ENCODE data around the gene VIPAS39.
"Not testable (repeated sequence)": the region's sequence is repeated elsewhere in the genome, so short reads cannot be mapped to it uniquely, and the experiment has no call there.

Gene VIPAS39

DNA sequence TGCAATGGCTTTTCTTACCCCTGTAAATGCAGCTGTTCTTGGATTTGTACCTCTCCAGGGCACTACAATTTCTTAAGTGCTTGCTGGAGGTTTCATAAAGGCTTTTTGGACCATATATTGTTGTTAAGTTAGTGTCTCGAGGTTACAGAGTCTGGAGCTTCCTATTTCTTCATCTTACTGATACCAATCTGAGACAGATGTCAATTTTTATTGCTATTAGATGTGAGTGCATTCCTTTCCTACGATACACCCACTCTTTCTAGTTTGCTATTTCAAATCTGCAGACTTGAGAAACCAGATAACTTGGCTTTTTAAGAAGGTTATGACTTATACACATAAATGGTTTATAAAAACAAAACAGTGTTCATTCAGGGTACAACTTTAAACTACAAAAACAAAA lies 36.2 kb downstream of the VIPAS39 start:
- no peak overlapping the region for H3K4me3 ChIP-seq (ENCODE audit: insufficient read depth, low read length, poor library complexity, severe bottlenecking)
- no peak overlapping the region for H3K4me2 ChIP-seq (ENCODE audit: low read depth, low read length, poor library complexity, severe bottlenecking)
- H3K9me3 ChIP-seq (ENCODE audit: insufficient read depth, low read length), result no peaks in the 10 kb centered on the region
- no peaks in the 10 kb centered on the region for H4K20me1 ChIP-seq (ENCODE audit: low read depth, low read length)
- no peak overlapping the region for H2AFZ ChIP-seq (ENCODE audit: low read depth, low read length, severe bottlenecking)
- no peaks in the 10 kb centered on the region for H3K36me3 ChIP-seq (ENCODE audit: low read length)
- TF ChIP-seq, protein P1, sequence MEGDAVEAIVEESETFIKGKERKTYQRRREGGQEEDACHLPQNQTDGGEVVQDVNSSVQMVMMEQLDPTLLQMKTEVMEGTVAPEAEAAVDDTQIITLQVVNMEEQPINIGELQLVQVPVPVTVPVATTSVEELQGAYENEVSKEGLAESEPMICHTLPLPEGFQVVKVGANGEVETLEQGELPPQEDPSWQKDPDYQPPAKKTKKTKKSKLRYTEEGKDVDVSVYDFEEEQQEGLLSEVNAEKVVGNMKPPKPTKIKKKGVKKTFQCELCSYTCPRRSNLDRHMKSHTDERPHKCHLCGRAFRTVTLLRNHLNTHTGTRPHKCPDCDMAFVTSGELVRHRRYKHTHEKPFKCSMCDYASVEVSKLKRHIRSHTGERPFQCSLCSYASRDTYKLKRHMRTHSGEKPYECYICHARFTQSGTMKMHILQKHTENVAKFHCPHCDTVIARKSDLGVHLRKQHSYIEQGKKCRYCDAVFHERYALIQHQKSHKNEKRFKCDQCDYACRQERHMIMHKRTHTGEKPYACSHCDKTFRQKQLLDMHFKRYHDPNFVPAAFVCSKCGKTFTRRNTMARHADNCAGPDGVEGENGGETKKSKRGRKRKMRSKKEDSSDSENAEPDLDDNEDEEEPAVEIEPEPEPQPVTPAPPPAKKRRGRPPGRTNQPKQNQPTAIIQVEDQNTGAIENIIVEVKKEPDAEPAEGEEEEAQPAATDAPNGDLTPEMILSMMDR (IDR thresholded peaks at IDR 0.05; ENCODE audit: insufficient read depth, low read length, poor library complexity, severe bottlenecking), result no peak
- TF ChIP-seq EZH2phosphoT487 (conservative IDR thresholded peaks at IDR 0.05; ENCODE audit: low read length), result no peak
- no peaks in the 10 kb centered on the region for H3K9me2 ChIP-seq (replicated peaks; ENCODE audit: insufficient read depth, low read length)
- H3K27ac ChIP-seq (ENCODE audit: low read depth, low read length), result no peak overlapping the region
- H3K27me3 ChIP-seq (ENCODE audit: low read length), result no peaks in the 10 kb centered on the region
- H3F3A ChIP-seq (ENCODE audit: insufficient read depth), result no peaks in the 10 kb centered on the region
- no peaks in the 10 kb centered on the region for H3K79me2 ChIP-seq (ENCODE audit: insufficient read depth, low read length)
- H3K9ac ChIP-seq (ENCODE audit: low read length), result no peak overlapping the region

DNA sequence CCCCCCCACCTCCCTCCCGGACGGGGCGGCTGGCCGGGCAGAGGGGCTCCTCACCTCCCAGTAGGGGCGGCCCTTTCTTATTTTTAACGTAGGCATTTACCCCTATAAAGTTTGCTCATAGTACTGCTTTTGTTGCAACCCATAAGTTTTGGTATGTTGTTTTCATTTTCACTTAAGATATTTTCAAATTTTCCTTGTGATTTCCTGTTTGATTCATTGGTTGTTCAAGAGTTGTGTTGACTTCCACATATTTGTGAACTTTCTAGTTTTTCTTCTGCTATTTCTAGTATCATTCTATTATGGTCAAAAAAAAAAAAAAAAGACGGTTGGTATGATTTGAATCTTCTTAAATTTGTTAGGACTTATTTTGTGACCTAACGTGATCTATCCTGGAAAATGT lies 40.6 kb downstream of the VIPAS39 start:
- H2AFZ ChIP-seq (ENCODE audit: low read depth, low read length, severe bottlenecking), result no peak overlapping the region
- H3K27ac ChIP-seq (ENCODE audit: low read depth, low read length), result no peak overlapping the region
- H3K9ac ChIP-seq (ENCODE audit: low read length), result no peak overlapping the region
- no peak overlapping the region for H3K4me3 ChIP-seq (ENCODE audit: insufficient read depth, low read length, poor library complexity, severe bottlenecking)
- no peaks in the 10 kb centered on the region for H3K36me3 ChIP-seq (ENCODE audit: low read length)
- H3F3A ChIP-seq (ENCODE audit: insufficient read depth), result no peaks in the 10 kb centered on the region
- no peak overlapping the region for H3K4me2 ChIP-seq (ENCODE audit: low read depth, low read length, poor library complexity, severe bottlenecking)
- H4K20me1 ChIP-seq (ENCODE audit: low read depth, low read length), result no peaks in the 10 kb centered on the region
- H3K9me3 ChIP-seq (ENCODE audit: insufficient read depth, low read length), result no peaks in the 10 kb centered on the region
- H3K79me2 ChIP-seq (ENCODE audit: insufficient read depth, low read length), result no peaks in the 10 kb centered on the region
- TF ChIP-seq, protein P1 (IDR thresholded peaks at IDR 0.05; ENCODE audit: insufficient read depth, low read length, poor library complexity, severe bottlenecking), result no peak
- TF ChIP-seq EZH2phosphoT487 (conservative IDR thresholded peaks at IDR 0.05; ENCODE audit: low read length), result no peak
- no peaks in the 10 kb centered on the region for H3K9me2 ChIP-seq (replicated peaks; ENCODE audit: insufficient read depth, low read length)
- H3K27me3 ChIP-seq (ENCODE audit: low read length), result no peaks in the 10 kb centered on the region

DNA sequence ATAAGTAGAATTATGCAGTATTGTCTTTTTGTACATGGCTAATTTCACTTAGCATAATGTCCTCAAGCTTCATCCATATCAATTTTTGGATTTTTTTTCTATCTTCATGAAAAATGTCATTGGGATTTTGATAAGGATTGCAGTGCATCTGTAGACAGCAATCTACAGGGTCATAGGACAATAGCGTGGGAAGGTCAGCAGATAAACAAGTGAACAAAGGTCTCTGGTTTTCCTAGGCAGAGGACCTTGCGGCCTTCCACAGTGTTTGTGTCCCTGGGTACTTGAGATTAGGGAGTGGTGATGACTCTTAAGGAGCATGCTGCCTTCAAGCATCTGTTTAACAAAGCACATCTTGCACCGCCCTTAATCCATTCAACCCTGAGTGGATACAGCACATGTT lies 41.3 kb downstream of the VIPAS39 start:
- not testable (repeated sequence) for H3F3A ChIP-seq (ENCODE audit: insufficient read depth); H3K79me2 ChIP-seq (ENCODE audit: insufficient read depth, low read length); H3K9ac ChIP-seq (ENCODE audit: low read length); H3K9me3 ChIP-seq (ENCODE audit: insufficient read depth, low read length); H2AFZ ChIP-seq (ENCODE audit: low read depth, low read length, severe bottlenecking); H3K36me3 ChIP-seq (ENCODE audit: low read length); H3K4me2 ChIP-seq (ENCODE audit: low read depth, low read length, poor library complexity, severe bottlenecking); H3K27me3 ChIP-seq (ENCODE audit: low read length); H3K27ac ChIP-seq (ENCODE audit: low read depth, low read length); H3K9me2 ChIP-seq (replicated peaks; ENCODE audit: insufficient read depth, low read length); H3K4me3 ChIP-seq (ENCODE audit: insufficient read depth, low read length, poor library complexity, severe bottlenecking); H4K20me1 ChIP-seq (ENCODE audit: low read depth, low read length)

DNA sequence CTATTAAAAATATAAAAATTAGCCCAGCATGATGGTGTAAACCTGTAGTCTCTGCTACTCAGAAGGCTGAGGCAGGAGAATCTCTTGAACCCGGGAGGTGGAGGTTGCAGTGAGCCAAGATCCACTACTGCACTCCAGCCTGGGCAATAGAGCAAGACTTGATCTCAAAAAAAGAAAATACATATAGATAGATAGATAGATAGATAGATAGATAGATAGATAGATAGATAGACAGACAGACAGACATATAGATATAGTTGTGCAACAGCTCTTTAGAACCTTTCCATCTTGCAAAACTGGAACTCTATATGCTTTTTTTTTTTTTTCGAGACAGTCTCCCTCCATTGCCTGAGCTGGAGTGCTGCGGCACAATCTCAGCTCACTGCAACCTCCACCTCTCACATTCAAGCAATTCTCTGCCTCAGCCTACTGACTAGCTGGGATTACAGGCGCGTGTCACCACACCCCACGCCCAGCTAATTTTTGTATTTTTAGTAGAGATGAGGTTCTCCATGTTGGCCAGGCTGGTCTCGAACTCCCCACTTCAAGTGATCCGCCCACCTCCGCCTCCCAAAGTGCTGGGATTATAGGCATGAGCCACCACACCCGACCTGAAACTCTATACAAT lies 41.9 kb downstream of the VIPAS39 start:
- H3K27ac ChIP-seq (ENCODE audit: low read depth, low read length); H3K36me3 ChIP-seq (ENCODE audit: low read length); H3K79me2 ChIP-seq (ENCODE audit: insufficient read depth, low read length); H3K27me3 ChIP-seq (ENCODE audit: low read length); H3K9me3 ChIP-seq (ENCODE audit: insufficient read depth, low read length); H3K9me2 ChIP-seq (replicated peaks; ENCODE audit: insufficient read depth, low read length); H2AFZ ChIP-seq (ENCODE audit: low read depth, low read length, severe bottlenecking); H3K9ac ChIP-seq (ENCODE audit: low read length); H3K4me3 ChIP-seq (ENCODE audit: insufficient read depth, low read length, poor library complexity, severe bottlenecking); H4K20me1 ChIP-seq (ENCODE audit: low read depth, low read length); H3F3A ChIP-seq (ENCODE audit: insufficient read depth); H3K4me2 ChIP-seq (ENCODE audit: low read depth, low read length, poor library complexity, severe bottlenecking): not testable (repeated sequence)

Measured in SU-DHL-6 (cell line).